SW 1271 (cell line): ENCODE data around the gene SCLT1.
A peak's percentile ranks its signal among the peaks of the same experiment; 100 is the strongest.

Source experiments
- DNase-seq, 2 experiments: peaks; one replicate each; lab custom pipeline; 2025; lab: John Stamatoyannopoulos, UW

SCLT1 gene

DNA sequence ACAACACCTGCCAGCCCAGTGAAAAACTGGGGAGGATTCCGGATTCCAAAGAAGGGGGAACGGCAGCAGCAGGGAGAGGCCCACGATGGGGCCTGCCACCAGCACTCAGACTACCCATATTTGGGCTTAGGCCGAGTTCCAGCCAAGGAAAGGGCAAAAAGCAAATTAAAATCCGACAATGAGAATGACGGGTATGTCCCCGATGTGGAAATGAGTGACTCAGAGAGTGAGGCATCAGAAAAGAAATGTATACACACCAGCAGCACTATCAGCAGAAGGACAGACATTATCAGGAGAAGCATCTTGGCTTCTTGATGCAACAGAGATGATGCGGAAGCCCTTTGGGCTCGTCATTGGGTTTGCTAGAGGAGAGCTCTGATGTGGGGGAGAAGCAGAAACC lies 221.4 kb downstream of the SCLT1 start:
- no peak for DNase-seq

DNA sequence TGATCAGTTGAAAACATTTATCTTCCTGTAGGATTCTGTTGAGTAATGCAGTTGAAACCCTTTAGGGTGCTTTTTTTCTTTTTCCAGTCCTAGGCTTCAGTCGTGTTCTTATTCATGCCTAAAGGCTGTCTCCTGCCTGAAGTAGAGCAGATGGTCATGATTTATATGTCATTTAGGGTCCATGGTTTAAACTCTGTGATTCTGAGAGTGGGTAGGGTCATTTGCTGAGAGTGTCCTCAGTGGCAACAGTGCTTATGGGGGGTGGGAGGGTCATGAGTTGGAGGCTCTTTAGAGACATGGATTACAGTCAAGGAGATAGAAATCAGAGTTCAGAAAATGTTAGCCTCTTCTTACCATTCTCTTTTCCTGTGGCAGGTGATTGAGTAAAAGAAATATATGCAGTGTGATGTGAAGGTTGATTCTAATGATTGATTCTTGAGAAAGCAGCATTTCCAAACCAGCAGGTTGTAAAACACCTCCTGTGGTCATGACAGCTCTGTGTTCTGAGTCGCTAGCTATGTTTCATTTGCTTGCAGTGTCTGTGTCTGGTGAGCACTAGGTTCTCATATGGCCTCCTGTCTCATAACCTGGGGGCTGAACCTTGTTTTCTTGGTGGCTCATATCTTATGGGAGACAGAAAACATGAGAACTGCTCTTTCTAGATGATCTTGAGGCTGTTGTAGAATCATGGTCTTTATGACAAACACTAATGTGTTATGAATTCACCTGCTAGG lies 223.4 kb downstream of the SCLT1 start:
- DNase-seq, result no peak

DNA sequence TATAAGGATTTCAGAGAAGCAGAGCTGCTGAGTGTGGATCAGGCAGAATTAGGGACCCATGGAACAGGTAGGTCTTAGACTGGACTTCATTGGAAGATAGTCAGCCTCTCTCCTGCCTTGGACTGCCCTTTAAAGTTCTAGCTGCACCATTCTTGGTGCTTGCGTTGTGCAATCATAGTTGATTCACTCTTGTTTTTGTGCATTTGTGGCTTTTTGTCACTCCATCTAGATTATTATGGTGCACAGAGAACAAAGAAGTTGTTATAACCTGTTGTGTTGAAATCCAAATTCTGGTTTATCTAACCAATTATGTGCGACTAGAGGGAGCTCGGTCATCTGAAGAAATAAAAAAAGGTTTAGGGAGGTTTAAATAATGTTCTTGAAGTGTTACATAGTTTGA lies 224.6 kb downstream of the SCLT1 start:
- no peak for DNase-seq

GRCh38 chr4:128866691-128867090 lies 226.6 kb downstream of the SCLT1 start:
- DNase-seq, result no peak

GRCh38 chr4:128866269-128866668 lies 227.1 kb downstream of the SCLT1 start:
- no peak for DNase-seq

GRCh38 chr4:128865132-128865531 lies 228.2 kb downstream of the SCLT1 start:
- no peak for DNase-seq

DNA sequence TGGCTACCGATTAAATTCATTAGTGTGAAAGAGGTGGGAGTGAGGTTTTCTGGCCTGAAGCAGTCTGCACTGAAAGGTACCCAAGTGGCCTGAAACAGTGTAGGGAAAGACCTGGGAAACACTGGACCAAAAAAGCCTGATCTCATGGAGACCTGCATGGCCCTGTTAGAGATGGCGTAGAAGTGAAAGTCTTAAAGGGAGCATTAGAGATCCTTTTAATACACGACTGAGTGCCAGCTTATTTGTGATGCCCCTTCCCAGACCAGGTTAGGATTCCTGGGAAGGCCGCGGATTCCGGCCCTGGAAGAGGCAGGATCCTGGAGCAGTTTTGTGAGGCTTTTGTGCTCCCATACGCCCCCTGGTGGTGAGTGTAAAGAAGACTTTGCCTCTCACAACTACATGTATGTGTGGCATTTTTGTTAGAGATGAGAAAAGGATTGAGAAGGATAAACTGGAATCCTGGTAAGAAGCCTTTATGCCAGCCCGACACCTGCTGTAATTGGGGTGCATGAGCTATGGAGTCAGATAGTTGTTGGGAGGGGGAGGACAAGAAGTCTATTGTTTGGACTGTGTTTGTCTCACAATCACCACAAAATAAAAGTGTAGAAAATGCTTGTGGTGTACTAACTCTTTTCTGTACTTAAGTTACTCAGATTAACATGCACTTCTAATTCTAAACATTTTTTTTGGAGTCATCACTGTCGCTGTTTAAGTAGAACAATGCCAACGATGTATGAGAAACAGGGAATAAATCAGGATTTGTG lies 229.8 kb downstream of the SCLT1 start:
- peak; percentile 28 to 31 for DNase-seq

DNA sequence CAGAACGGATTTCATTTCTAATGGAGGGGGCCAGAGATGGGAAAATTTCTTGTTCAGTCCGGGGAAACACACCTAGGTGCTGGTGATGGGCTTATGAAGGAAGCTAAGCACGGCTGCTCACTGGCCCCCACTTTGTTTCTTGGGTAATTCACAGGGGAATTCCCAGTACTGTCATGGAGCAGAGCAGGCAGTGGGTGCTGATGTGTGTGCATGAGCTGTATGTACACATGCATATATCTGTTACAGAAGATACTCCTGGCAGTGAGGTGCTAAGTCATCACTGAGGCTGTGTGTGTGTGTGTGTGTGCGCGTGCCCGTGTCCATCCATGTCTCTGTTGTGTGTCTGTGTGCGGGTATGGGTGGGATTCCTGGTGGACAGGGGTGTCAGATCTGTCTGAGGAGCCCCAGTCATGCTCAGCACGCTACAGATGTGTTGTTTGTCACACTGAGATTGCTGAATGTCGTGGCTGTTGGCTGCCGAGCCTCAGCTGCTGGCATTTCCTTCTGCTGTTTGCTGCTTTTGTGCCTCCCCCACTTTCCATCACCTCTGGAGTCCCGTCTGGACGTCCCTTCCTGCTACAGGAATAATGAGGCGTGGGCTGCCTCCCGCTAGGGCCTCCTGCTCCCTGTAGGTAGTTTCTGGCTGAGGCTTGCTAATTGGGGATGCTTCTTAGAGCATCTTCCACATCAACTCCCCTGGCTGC lies 230.6 kb downstream of the SCLT1 start:
- DNase-seq, result no peak

GRCh38 chr4:128861856-128862518 lies 231.4 kb downstream of the SCLT1 start:
- DNase-seq, result no peak

GRCh38 chr4:128859887-128860677 lies 233.3 kb downstream of the SCLT1 start:
- no peak for DNase-seq

GRCh38 chr4:128858879-128859671 lies 234.3 kb downstream of the SCLT1 start:
- no peak for DNase-seq

DNA sequence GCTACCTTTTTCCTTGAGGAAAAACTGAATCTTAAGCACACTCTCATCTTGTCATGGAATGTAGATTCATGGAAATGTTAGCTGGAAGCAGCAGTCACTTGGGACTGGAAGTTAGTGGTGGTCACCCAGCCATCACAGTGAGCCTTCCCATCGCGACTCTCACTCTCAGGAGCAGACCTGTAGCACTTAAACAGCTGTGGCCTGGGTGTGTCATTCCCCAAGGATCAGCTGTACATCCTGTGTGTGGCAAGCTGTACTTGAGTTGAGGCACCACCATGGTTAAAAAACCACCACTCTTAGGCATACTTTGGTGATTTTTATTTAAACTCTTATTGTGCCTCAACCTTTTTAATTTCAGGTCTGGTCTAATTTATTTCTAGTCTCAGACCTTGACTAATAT lies 237.1 kb downstream of the SCLT1 start:
- DNase-seq, result no peak

DNA sequence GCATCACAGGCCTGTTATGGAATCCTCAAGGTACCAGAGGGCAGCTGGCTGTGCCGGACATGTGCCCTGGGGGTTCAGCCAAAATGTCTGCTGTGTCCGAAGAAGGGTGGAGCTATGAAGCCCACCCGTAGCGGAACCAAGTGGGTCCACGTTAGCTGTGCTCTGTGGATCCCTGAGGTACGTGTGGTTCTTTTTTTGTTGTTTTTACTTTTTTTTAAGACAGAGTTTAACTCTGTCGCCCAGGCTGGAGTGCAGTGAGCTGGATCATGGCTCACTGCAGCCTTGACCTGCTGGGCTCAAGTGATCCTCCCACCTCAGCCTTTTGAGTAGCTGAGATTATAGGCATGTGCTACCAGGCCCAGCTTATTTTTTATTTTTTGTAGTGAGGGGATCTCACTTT lies 237.7 kb downstream of the SCLT1 start:
- DNase-seq, result no peak

DNA sequence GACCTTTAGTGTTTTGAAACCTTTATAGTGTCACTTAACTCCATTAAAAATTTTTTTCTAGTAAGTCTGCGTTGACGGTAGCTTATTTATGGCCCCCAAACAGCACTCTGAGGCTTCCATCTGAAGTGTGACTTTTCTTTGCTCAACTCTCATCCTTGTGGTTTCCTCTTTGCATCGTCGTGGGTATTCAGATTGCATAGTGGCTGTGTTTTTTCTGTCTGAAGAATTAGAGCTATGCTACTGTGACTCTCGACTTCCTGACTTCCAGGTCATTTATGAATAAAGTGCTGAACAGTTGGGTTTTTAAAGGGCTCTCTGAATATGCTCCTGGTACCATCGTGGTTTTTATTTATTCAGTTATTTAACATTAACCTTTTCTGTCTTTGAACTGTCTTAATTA lies 238.9 kb downstream of the SCLT1 start:
- no peak for DNase-seq

- no peak for DNase-seq
Observed at GRCh38 chr4:128853741-128854140, 239.6 kb downstream of the SCLT1 start.

- no peak for DNase-seq
Observed at GRCh38 chr4:128850252-128850651, 243.1 kb downstream of the SCLT1 start.

DNA sequence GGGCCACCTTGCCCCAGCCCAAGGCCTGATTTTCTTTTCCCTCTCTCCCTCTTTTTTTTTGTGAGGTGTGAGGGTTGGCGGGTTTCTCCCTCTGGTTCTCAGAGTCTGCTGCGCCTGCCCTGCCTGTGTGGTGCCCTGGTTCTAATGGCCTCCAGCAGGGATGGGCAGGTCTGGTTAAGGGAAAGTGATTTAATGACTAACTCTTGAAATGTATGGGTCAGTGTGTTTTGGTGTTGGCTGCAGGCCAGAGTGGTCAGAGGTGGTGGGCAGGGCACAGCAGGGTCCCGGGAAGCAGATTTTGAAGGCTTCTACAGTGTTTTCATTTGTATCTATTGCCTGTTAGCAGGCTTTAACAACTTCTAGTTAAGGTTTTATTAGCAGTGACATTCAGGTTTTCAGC lies 244.9 kb downstream of the SCLT1 start:
- no peak for DNase-seq

DNA sequence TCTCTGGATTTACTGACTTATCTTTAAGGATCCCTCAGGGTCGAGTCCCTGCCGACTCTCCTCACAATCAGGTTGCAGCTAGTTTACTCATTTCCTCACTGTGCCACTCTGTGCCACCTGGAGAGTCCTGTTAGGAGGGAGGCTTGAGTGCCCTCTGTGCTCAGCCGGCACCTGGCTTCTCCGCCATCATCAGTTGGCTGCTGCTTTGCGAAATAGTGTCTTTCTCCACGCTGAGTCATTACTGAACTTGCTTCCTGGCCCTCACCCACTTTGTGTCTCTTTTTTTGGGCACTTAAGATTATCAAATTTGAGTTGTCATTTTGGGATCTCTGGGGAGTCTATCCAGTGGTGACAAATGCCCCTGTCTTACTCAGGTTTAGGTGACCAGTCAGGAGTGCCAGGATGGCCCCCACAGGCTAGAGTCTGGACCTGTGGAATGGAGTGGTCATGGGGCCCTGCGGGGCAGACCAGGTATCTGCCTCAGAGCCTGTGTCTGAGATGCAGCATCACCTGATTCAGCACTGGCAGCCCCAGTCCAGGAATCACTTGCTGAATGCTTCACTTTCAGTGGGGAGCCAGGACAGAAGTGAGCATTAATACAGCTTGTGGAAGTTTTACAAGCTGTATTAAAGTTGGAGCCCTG lies 246.1 kb downstream of the SCLT1 start:
- DNase-seq, result no peak

DNA sequence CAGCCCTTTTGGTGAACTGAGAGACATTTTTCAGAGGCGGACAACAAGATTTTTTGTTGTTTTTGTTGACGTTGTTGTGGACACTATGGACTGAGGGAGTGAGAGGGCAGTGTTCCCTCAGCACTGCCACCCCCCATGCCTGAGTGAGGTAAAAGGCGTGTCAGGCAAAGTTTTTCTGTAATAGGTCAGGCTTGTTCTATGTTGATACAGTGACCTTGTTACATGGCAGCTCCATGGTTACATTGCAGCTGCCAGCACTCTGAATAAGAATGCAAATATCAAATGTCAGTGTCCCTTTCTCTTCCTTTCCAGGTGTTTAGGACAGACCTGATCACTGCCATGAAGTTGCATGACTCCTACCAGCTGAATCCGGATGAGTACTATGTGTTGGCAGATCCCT lies 247.3 kb downstream of the SCLT1 start:
- DNase-seq, result no peak

- DNase-seq, result no peak
Observed at GRCh38 chr4:128844931-128845330, 248.4 kb downstream of the SCLT1 start.
